A549 (cell line): Measurements from ENCODE around the gene CX3CL1. TPM values are rescaled to one million over a fixed set of nuclear protein-coding genes. Genes with fewer than 3 reads are reported as not detected.
"Not testable (repeated sequence)": the region's sequence is repeated elsewhere in the genome, so short reads cannot be mapped to it uniquely, and the experiment has no call there.

Source experiments
- ATAC-seq, 2 experiments: fragments of 200-7000 bp in 1 of 2; fragments of >200 bp in 1 of 2; cut with Nextera tagmentation in 1 of 2; cut with Tn5 transposase in 1 of 2; 3 replicates each; pipeline versions ENCODE4 v1.8.0 to v1.9.1; 2018 to 2020; ENCODE audit warnings: mild to moderate bottlenecking in 1 of 2, moderate library complexity in 1 of 2
- CTCF ChIA-PET: fragments of 300-600 bp; sonication (Branson Sonifier 250); formaldehyde crosslinking; extraction: SDS; loops from one replicate; lab custom pipeline; 2021; ENCODE audit warnings: antibody characterized with exemption, inconsistent platforms; lab: Yijun Ruan, JAX
- POLR2A ChIA-PET: fragments of 350-600 bp; formaldehyde crosslinking; extraction: SDS; loops from one replicate; lab custom pipeline; 2021; ENCODE audit warnings: antibody characterized with exemption, inconsistent platforms; lab: Yijun Ruan, JAX
- DNase-seq, 2 experiments: peaks; one replicate each; pipeline versions ENCODE4 v3.0.0 to v3.0.0-alpha.2; 2011 to 2016; ENCODE audit warnings: low read depth in 1 of 2, low spot score in 1 of 2
- FAIRE-seq: peaks from 2 replicates; lab custom pipeline; 2011; peaks lifted over from hg19 to GRCh38; lab: Jason Lieb, UNC
- H3K27ac ChIP-seq, 2 experiments: fragments of >200 bp; sonication (Bioruptor Twin); formaldehyde crosslinking; 3 replicates each; pipeline ENCODE4 v1.5.1; 2016 to 2017
- H3K4me1 ChIP-seq: fragments of >200 bp; sonication (Bioruptor Twin); formaldehyde crosslinking; 3 replicates; pipeline ENCODE4 v1.6.1; 2016
- H3K4me2 ChIP-seq: fragments of >200 bp; sonication (Bioruptor Twin); formaldehyde crosslinking; 3 replicates; pipeline ENCODE4 v1.6.1; 2016
- H3K4me3 ChIP-seq: fragments of >200 bp; sonication (Bioruptor Twin); formaldehyde crosslinking; 3 replicates; pipeline ENCODE4 v1.5.1; 2016
- H3K9me3 ChIP-seq: fragments of >200 bp; sonication (Bioruptor Twin); formaldehyde crosslinking; 3 replicates; pipeline ENCODE4 v1.6.1; 2016
- BCL3 ChIP-seq: fragments of >200 bp; sonication (Bioruptor Twin); formaldehyde crosslinking; IDR thresholded peaks from 3 replicates; pipeline ENCODE4 v1.6.1; 2016
- CBX2 ChIP-seq: fragments of 200-600 bp; sonication (generic); IDR thresholded peaks from 2 replicates; pipeline ENCODE4 v1.6.1; 2016; ENCODE audit warnings: low read depth, mild to moderate bottlenecking, borderline replicate concordance
- CEBPB ChIP-seq, 2 experiments: fragments of >200 bp in 1 of 2; sonication (Bioruptor Twin) in 1 of 2; formaldehyde crosslinking in 1 of 2; IDR thresholded peaks; 2 replicates each; pipeline ENCODE4 v1.6.1; 2012 to 2016
- CHD2 ChIP-seq: fragments of 150-350 bp; IDR thresholded peaks from 2 replicates; pipeline ENCODE4 v1.6.1; 2014; ENCODE audit warnings: low read length; ENCODE audit not compliant: partially characterized antibody
- E2F6 ChIP-seq: IDR thresholded peaks from 2 replicates; pipeline ENCODE4 v1.6.1; 2012; ENCODE audit warnings: low read depth, borderline replicate concordance
- EHMT2 ChIP-seq: fragments of 200-600 bp; sonication (generic); IDR thresholded peaks from 2 replicates; pipeline ENCODE4 v1.6.1; 2016; ENCODE audit warnings: antibody characterized with exemption, low read depth, mild to moderate bottlenecking, moderate library complexity
- ESRRA ChIP-seq: fragments of 150-350 bp; IDR thresholded peaks from 2 replicates; pipeline ENCODE4 v1.6.1; 2014; ENCODE audit warnings: mild to moderate bottlenecking, low read length, borderline replicate concordance
- FOSB ChIP-seq: fragments of 250-450 bp; sonication (Bioruptor Pico); IDR thresholded peaks from 2 replicates; pipeline ENCODE4 v1.5.0; 2020; ENCODE audit warnings: mild to moderate bottlenecking, moderate library complexity
- FOXS1 ChIP-seq: fragments of 250-450 bp; sonication (Bioruptor Pico); IDR thresholded peaks from 2 replicates; pipeline ENCODE4 v1.5.0; 2020; ENCODE audit warnings: mild to moderate bottlenecking, moderate library complexity
- HDAC2 ChIP-seq: fragments of 200-600 bp; sonication (generic); IDR thresholded peaks from 2 replicates; pipeline ENCODE4 v1.6.1; 2016
- HOXB5 ChIP-seq: fragments of 250-450 bp; sonication (Bioruptor Pico); IDR thresholded peaks from 2 replicates; pipeline ENCODE4 v1.5.0; 2020; ENCODE audit warnings: mild to moderate bottlenecking, moderate library complexity
- JUNB ChIP-seq: fragments of >200 bp; sonication (Bioruptor Twin); formaldehyde crosslinking; IDR thresholded peaks from 2 replicates; pipeline ENCODE4 v1.6.1; 2016
- MAFK ChIP-seq: fragments of 450-650 bp; IDR thresholded peaks from 2 replicates; pipeline ENCODE4 v1.6.1; 2014; ENCODE audit not compliant: partially characterized antibody
- MAX ChIP-seq: IDR thresholded peaks from 2 replicates; pipeline ENCODE4 v1.6.1; 2012
- PHF8 ChIP-seq: fragments of 200-600 bp; sonication (generic); IDR thresholded peaks from 2 replicates; pipeline ENCODE4 v1.6.1; 2016; ENCODE audit warnings: low read depth, mild to moderate bottlenecking, antibody characterized with exemption, moderate library complexity, borderline replicate concordance
- POLR2A ChIP-seq: IDR thresholded peaks from 2 replicates; pipeline ENCODE4 v1.6.1; 2012; ENCODE audit warnings: mild to moderate bottlenecking, low read length
- SREBF2 ChIP-seq: fragments of 450-650 bp; IDR thresholded peaks from 2 replicates; pipeline ENCODE4 v1.6.1; 2014; ENCODE audit warnings: mild to moderate bottlenecking, moderate library complexity
- TFCP2L1 ChIP-seq: fragments of 250-450 bp; sonication (Bioruptor Pico); IDR thresholded peaks from 2 replicates; pipeline ENCODE4 v1.5.0; 2021; ENCODE audit warnings: mild to moderate bottlenecking
- TP53 ChIP-seq: fragments of 250-450 bp; sonication (Bioruptor Pico); IDR thresholded peaks from 2 replicates; pipeline ENCODE4 v1.5.0; 2021; ENCODE audit warnings: mild to moderate bottlenecking, moderate library complexity
- ZC3H11A ChIP-seq: fragments of 450-650 bp; IDR thresholded peaks from 2 replicates; pipeline ENCODE4 v1.6.1; 2014; ENCODE audit warnings: antibody characterized with exemption, mild to moderate bottlenecking
- ZFP36 ChIP-seq: fragments of 450-650 bp; IDR thresholded peaks from 2 replicates; pipeline ENCODE4 v1.6.1; 2014; ENCODE audit warnings: borderline replicate concordance; ENCODE audit not compliant: partially characterized antibody
- ZNF302 ChIP-seq: fragments of 250-450 bp; sonication (Bioruptor Pico); IDR thresholded peaks from 2 replicates; pipeline ENCODE4 v1.9.0; 2021; ENCODE audit warnings: inconsistent platforms, mild to moderate bottlenecking, moderate library complexity
- WGBS: methylation state at CpG from one replicate; pipeline ENCODE4 v1.1.6; 2017; ENCODE audit errors: missing lambda C conversion rate; 5-methylcytosine and 5-hydroxymethylcytosine counted together
- polyA plus RNA-seq, 4 experiments: library from polyadenylated mRNA; depleted of rRNA in 3 of 4; stranded (reverse); fragments of >200 nt; fragmentation: RNase III in 1 of 4; extraction: RNeasy Plus Mini Kit Qiagen cat#74134 plus additional on column Dnase treatment in 1 of 4; gene quantifications; 2 replicates in 3 of 4; 3 replicates in 1 of 4; pipeline ENCODE4 v1.2.3, GENCODE V29; 2011 to 2017
- TF ChIP-seq, protein P1 (sequence below): fragments of >200 bp; sonication (Bioruptor Twin); formaldehyde crosslinking; IDR thresholded peaks from 2 replicates; pipeline ENCODE4 v1.6.1; 2016

Gene CX3CL1
- polyA plus RNA-seq, 2 of the 4 experiments (the other 2 are of a cell fraction): 0.08 to 0.10 TPM

DNA sequence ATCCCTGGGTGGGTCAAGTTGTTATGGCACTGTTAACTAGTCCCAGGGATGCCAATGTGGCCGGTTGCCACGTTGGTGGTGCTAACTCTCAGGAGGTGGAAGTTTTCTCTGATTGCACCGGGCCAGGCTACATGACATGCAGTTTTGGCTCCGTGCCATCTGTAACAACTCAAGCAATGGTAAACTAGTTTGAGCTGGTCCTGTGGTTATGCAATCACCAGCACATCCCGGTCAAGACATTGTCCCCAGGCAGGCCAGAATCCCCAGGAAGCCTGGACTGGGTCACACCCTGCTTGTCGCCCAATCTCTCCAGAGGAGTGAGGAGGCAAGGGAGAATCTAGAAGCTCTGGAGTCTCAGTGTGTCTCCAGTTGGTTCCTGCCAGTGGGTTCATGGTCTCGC, 22.2 kb downstream of the CX3CL1 start:
- WGBS: 38% methylated on average over 7 of the region's 7 CpGs

DNA sequence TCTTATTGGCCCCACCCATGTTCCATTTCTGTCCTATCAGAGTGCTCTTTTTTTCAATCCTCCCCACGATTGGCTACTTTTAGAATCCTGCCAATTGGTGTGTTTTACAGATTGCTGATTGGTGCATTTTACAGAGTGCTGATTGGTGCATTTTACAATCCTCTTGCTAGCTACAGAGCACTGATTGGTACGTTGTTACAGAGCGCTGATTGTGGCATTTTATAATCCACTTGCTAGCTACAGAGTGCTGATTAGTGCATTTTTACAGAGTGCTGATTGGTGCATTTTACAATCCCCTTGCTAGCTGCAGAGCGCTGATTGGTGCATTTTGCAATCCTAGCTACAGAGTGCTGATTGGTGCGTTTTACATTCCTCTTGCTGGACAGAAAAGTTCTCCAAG, 22.7 kb downstream of the CX3CL1 start:
- POLR2A ChIA-PET: no interaction called here
- no peaks in the 10 kb centered on the region for H3K4me1 ChIP-seq
- no peak for ATAC-seq
- CTCF ChIA-PET: interaction anchor here (0.8 to 3.0 kb wide), 9 partner anchors 9 to 95 kb away, joined by 3 to 14 read pairs (median 3); partner anchors contain the start of gene CCL17
- H3K27ac ChIP-seq: no peak overlapping the region
- TF ChIP-seq HOXB5 (no peak), MAFK (peak; percentile 92)
- no peak for DNase-seq
- WGBS: 61% methylated on average over 5 of the region's 5 CpGs
- H3K4me2 ChIP-seq: no peak overlapping the region
- FAIRE-seq: no peak
- H3K4me3 ChIP-seq: no peak overlapping the region
- no peaks in the 10 kb centered on the region for H3K9me3 ChIP-seq

More for the DNA sequence above, 22.2 kb downstream of the CX3CL1 start:
- Histone ChIP-seq H3K4me2 (no peak overlapping the region), H3K4me1 (no peaks in the 10 kb centered on the region), H3K4me3 (no peak overlapping the region), H3K9me3 (no peaks in the 10 kb centered on the region), H3K27ac (no peak overlapping the region)
- DNase-seq: no peak
- ATAC-seq: no peak
- ChIA-PET CTCF (interaction anchor here (0.8 to 3.0 kb wide), 9 partner anchors 9 to 94 kb away, joined by 3 to 14 read pairs (median 4); partner anchors contain the start of gene CCL17), POLR2A (no interaction called here)
- TF ChIP-seq POLR2A (no peak), CEBPB (IDR thresholded peaks at IDR 0.05) (peak; percentile 28 to 51; a peak in 1 of 4 replicates)
- no peak for FAIRE-seq

DNA sequence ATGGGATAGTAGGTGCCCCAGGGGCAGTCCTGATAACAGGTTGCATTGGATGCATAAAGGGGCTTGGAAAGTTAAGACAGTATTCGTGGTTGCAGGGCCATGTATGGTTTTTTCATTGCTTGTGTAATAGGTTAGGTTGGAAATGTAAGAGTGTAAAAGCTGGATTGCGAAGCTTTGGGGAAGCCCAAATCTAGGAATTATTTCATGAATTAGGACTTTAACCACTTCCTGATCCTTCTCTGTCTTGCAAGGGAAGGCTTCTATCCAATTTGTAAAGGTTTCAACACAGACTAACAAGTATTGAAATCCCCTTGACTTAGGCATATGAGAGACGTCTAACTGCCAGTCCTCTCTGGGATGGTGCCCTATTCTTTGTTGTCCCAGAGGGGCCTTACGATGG, 24.5 kb downstream of the CX3CL1 start:
- ChIA-PET CTCF (interaction anchor here (0.5 to 3.0 kb wide), 3 partner anchors 9 to 92 kb away, joined by 3 to 14 read pairs (median 4); no protein-coding TSS in a partner anchor), POLR2A (no interaction called here)
- H3K27ac ChIP-seq: no peak overlapping the region
- no peak for ATAC-seq
- no peak for DNase-seq
- H3K4me3 ChIP-seq: no peak overlapping the region
- 57% methylated on average over 4 of the region's 4 CpGs for WGBS
- no peaks in the 10 kb centered on the region for H3K9me3 ChIP-seq
- H3K4me1 ChIP-seq: no peaks in the 10 kb centered on the region
- H3K4me2 ChIP-seq: no peak overlapping the region
- FAIRE-seq: no peak
- no peak for TF ChIP-seq CBX2
- TF ChIP-seq CHD2: no peak
- TF ChIP-seq TFCP2L1: no peak
- no peak for TF ChIP-seq JUNB
- TF ChIP-seq EHMT2: no peak
- TF ChIP-seq ZNF302 (CRISPR knock-in tag): no peak
- no peak for TF ChIP-seq PHF8
- no peak for TF ChIP-seq CEBPB (IDR thresholded peaks at IDR 0.05)
- TF ChIP-seq FOSB: no peak
- no peak for TF ChIP-seq SREBF2
- no peak for TF ChIP-seq E2F6
- TF ChIP-seq MAX: no peak
- TF ChIP-seq BCL3: no peak
- no peak for TF ChIP-seq TP53 (CRISPR knock-in tag)
- TF ChIP-seq ESRRA: no peak
- TF ChIP-seq FOXS1 (CRISPR knock-in tag): no peak
- no peak for TF ChIP-seq ZC3H11A
- TF ChIP-seq ZFP36: no peak
- TF ChIP-seq, protein P1, sequence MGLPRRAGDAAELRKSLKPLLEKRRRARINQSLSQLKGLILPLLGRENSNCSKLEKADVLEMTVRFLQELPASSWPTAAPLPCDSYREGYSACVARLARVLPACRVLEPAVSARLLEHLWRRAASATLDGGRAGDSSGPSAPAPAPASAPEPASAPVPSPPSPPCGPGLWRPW: no peak
- no peak for TF ChIP-seq HDAC2
- TF ChIP-seq, all 56 proteins: peak for 0

GRCh38 chr16:57397493-57397892, 25.2 kb downstream of the CX3CL1 start:
- H3K27ac ChIP-seq, POLR2A ChIA-PET, DNase-seq, FAIRE-seq, H3K4me2 ChIP-seq, ATAC-seq, H3K9me3 ChIP-seq, H3K4me1 ChIP-seq, H3K4me3 ChIP-seq: not testable (repeated sequence)
- CTCF ChIA-PET: interaction anchor here (4.3 to 5.7 kb wide), 2 partner anchors 20 to 96 kb away, joined by 16 to 55 read pairs; no protein-coding TSS in a partner anchor
- WGBS: 71% methylated on average over 4 of the region's 4 CpGs
